ENCODE data around the gene CRACDL.
"Not testable (repeated sequence)": the region's sequence is repeated elsewhere in the genome, so short reads cannot be mapped to it uniquely, and the experiment has no call there.

CRACDL gene

DNA sequence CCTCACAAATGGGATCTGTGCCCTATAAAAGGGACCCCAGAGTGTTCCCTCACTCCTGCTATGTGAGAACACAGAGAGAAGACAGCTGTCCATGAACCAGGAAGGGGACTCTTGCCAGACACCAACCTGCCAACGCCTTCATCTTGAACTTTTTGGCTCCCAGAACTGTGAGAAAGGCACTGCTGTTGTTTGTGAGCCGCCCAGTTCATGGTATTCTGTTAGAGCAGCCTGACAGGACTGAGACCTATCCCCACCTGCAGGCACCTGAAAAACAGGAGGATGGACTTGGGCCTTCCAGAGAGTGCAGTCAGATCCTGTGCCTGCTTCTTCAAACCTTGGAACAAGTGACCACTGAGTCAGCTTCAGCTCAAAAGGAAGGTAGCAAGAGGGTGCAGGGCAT is 51.4 kb downstream of the CRACDL start:
- no peak for DNase-seq (ENCODE audit: low read depth)

DNA sequence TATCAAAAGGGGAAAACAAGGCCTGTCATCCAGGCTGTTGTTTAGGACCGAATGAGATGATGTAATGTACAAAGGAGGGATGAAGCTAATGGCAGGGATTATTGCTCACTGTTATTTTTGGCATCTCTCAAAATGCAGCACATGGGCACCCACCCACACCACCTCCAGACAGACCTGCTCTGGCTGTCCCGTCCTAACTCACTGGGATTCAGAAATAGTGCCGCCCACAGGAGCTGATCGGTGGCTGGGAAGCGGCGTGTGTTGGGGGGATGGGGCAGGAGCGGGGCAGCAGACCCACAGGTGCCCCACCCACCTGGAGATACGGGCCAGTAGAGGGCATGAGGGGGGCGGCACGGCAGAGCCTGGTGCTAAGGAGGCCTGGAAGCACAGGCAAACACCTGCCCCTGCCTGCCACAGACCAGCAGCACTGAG is 52.2 kb downstream of the CRACDL start:
- no peak for DNase-seq (ENCODE audit: low read depth)

GRCh38 chr2:98882971-98883779 is 52.9 kb downstream of the CRACDL start:
- no peak for DNase-seq (ENCODE audit: low read depth)

DNA sequence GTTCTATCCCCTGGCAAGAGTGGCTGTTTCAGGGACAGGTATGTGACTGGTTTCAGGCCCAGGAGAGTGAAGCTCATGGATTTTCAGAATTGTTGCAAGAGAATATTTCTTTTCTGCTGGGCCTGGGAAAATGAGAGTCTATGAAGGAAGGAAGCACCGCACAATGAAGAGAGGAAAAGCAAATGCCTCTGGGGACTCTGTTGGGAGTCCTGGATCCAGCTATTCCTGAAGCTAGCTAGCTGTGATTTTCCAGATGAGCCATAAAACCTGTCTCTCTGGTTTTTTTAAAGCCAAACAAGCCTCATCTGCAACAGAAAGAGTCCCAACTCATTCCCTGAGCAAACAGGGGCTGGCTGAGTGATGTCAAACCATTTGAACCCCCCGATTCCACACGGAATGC is 53.7 kb downstream of the CRACDL start:
- DNase-seq (ENCODE audit: low read depth) = no peak

DNA sequence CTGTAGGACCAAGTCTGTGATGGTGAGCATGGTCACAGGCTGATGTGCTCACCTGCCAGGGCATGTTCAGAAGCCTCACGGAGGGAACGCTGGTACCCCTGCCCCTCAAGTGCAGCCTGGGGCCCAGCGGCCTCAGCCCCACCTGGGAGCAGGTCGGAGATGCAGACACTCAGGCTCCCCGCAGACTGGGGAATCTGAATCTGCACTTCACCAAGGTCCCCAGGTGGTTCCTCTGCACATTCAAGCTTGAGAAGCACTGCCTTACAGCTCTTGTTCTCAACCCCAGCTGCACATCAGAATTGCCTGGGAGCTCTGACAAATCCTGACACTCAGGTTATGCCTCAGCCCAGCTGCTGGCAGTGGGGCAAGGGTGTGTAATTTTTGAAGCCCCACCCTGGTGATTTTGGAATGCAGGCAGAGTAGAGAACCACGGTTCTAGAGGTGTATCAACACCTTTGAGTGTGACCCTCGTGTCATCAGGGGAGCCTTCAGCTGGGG is 54.8 kb downstream of the CRACDL start:
- DNase-seq (ENCODE audit: low read depth) = no peak

- no peak for DNase-seq (ENCODE audit: low read depth)
Observed at GRCh38 chr2:98880266-98881152, 55.5 kb downstream of the CRACDL start.

- not testable (repeated sequence) for DNase-seq (ENCODE audit: low read depth)
Observed at GRCh38 chr2:98877658-98878057, 58.4 kb downstream of the CRACDL start.

GRCh38 chr2:98876741-98877140 is 59.3 kb downstream of the CRACDL start:
- DNase-seq (ENCODE audit: low read depth) = no peak

DNA sequence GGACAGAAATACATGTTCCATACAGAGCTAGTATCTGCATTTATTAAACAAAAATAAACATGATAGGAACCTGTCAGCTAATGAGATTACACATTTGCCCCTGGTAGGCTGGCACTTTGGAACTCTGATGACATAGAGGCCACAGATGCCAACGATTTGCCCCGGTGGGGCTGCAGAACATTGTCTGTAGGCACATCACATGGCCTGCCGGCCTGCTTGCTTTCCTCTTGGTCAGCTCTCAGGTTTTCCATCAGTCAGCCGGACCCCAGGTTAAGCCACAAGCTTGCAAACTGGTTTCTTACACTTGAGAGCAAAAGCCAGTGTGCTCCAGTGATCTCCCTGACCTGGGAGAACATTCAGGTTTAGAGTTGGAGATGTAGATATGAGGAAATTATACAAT is 60.3 kb downstream of the CRACDL start:
- DNase-seq (ENCODE audit: low read depth) = no peak

DNA sequence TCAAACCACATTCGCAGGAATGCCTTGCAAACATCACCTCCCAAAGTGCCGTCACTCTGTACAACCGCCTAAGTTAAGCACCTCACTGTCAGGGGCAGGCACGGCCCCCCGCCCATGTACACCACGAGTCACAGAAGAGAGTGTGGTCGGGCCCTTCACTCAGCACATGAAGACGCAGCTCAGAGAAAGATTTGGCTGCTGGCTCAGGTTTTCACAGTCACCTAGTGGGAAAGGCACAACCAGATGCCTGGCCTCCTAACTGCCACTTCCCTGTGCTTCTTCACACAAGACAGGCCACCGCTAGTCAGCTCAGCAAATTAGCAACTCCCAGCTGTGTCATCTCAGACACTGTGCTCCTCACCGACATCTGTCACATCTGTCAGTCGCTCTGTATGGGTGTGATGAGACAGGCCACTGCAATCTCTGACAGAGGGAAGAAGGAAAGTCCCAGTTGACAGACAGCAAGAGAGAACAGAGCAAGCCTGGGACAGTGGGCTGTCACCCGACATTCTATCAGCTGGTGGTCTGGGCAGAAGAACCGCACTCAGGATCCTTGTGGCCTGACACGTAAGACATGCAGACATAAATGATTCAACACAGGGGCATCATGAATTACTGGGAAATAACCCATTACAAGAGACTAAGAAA is 60.8 kb downstream of the CRACDL start:
- no peak for DNase-seq (ENCODE audit: low read depth)

DNA sequence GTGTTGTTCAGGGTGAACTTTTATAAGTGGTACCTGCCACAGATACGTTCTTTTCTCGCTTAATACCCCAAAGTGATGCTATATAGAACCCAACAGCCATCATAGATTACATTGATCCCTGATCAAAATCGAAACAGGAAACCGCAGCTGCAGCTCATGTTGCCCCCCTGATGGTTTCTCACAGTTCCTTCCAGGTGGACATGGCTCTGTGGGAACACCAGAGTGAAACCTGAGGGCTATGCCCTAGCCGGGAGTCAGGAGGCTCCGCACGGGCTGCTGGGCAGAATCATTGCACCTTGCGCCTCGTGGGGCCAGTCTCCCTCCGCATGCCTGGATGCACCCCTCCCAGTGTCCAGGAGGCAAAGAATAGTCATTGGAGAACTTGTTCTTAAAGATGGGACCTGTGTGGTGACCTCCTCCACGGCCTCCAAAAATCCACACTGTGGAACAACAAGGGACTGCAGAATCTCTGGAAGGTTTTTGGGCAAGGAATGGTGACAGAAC is 61.8 kb downstream of the CRACDL start:
- no peak for DNase-seq (ENCODE audit: low read depth)

DNA sequence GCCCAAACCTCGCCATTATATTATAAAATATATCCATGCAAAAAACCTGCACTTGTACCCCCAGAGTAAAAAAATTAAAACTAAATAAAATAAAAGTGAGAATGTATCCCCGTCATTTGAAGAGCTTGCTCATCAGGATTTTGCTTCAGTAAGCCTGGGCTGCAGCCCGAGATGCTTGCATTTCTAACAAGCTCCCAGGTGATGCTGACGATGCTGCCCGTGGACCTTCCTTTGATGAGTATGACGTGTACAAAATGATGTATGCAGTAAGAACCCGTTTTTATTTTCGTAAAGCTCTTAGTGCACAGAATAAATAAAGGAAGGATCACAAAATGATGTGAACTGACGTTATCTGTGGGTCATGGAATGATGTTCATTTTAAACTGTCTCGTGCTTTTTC is 63.5 kb downstream of the CRACDL start:
- no peak for DNase-seq (ENCODE audit: low read depth)

- no peak for DNase-seq (ENCODE audit: low read depth)
Observed at GRCh38 chr2:98871506-98871905, 64.5 kb downstream of the CRACDL start.

GRCh38 chr2:98870516-98871158 is 65.4 kb downstream of the CRACDL start:
- no peak for DNase-seq (ENCODE audit: low read depth)

DNA sequence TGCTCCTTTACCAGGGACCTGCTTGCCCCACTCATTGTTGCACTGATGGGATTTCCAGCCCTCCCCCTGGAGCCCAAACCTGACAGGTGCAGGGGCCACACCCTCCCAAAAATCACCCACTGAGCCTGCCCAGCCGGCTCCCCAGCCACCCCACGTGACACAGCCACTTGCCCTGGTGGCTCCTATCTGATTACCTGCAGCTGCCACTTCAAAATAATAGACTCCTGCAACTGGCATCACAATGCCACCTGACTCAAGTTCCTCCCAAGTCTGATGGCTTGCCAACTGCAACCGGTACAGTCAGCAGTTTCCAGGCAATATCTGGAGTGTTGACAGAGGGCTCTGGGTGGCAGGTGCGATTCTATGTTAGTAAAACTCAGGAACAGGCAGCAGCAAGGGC is 66.2 kb downstream of the CRACDL start:
- no peak for DNase-seq (ENCODE audit: low read depth)

DNA sequence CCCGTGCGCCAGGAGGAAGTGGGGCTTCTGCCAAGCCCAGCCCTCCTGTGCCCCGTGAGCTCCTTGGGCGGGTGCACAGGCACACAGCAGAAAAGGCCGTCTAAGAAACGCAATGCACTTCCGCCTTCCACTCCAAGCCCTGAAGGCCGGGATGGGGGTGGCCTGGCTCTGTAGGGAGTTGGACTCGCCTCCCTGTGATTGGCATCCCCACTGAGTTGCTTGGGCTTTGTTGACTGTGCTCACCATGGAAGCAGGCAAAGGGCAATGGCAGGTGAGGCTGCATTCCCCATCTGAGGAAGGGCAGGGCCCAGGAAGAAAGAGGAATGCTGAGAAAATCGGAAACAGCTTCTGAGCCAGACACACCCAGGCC is 66.8 kb downstream of the CRACDL start:
- DNase-seq (ENCODE audit: low read depth) = no peak

GRCh38 chr2:98868548-98869271 is 67.3 kb downstream of the CRACDL start:
- DNase-seq (ENCODE audit: low read depth) = no peak

GRCh38 chr2:98867539-98868309 is 68.3 kb downstream of the CRACDL start:
- DNase-seq (ENCODE audit: low read depth) = no peak

- no peak for DNase-seq (ENCODE audit: low read depth)
Observed at GRCh38 chr2:98866033-98866432, 70.0 kb downstream of the CRACDL start.

GRCh38 chr2:98861601-98862000 is 74.4 kb downstream of the CRACDL start:
- DNase-seq (ENCODE audit: low read depth) = no peak
